ENCODE data around the gene MGARP.
A peak's percentile ranks its signal among the peaks of the same experiment; 100 is the strongest.

MGARP gene

GRCh38 chr4:139243448-139244365 is 36.3 kb downstream of the MGARP start:
- DNase-seq = no peak

GRCh38 chr4:139242511-139243051 is 37.4 kb downstream of the MGARP start:
- no peak for DNase-seq

GRCh38 chr4:139241784-139242151 is 38.3 kb downstream of the MGARP start:
- DNase-seq = no peak

- DNase-seq = no peak
Measured at GRCh38 chr4:139241086-139241783, 38.8 kb downstream of the MGARP start.

- DNase-seq = no peak
Measured at GRCh38 chr4:139239127-139239772, 40.8 kb downstream of the MGARP start.

- no peak for DNase-seq
Measured at GRCh38 chr4:139234253-139234652, 45.8 kb downstream of the MGARP start.

GRCh38 chr4:139229534-139230039 is 50.4 kb downstream of the MGARP start:
- peak; percentile 62 for DNase-seq

- DNase-seq = no peak
Measured at GRCh38 chr4:139227729-139228404, 52.2 kb downstream of the MGARP start.

GRCh38 chr4:139223682-139224317 is 56.2 kb downstream of the MGARP start:
- DNase-seq = no peak

- DNase-seq = no peak
Measured at GRCh38 chr4:139222215-139222614, 57.8 kb downstream of the MGARP start.

- DNase-seq = no peak
Measured at GRCh38 chr4:139221687-139222086, 58.3 kb downstream of the MGARP start.

- no peak for DNase-seq
Measured at GRCh38 chr4:139219450-139220055, 60.5 kb downstream of the MGARP start.
